ENCODE results near the gene MTOR.
"Not testable (repeated sequence)": the region's sequence is repeated elsewhere in the genome, so short reads cannot be mapped to it uniquely, and the experiment has no call there.

Gene MTOR

DNA sequence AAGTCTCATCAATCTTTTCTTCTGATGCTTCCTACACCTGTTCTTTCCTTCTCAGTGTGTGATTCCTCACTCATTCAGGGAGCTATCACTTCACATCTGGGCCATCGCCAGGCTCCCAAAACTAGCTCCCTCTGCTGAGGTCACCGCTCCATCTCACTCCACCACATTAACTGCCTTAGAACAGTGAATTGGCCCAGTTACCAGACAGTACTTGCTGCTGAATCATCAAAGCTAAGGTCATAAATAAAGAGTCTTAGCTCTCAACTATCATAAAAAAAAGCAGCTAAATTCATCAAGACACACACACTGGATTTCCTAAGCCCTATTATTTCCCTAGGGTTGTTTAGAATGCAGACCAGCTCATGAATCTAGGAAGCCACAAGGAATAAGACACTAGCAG is 183.7 kb downstream of the MTOR start:
- H2AFZ ChIP-seq: no peak overlapping the region
- no peak overlapping the region for H3K27ac ChIP-seq
- no peaks in the 10 kb centered on the region for H3K79me2 ChIP-seq
- H3K27me3 ChIP-seq (ENCODE audit: control insufficient read depth, insufficient read depth, low read length): no peaks in the 10 kb centered on the region
- H3K4me2 ChIP-seq (ENCODE audit: low read length): no peak overlapping the region
- no peak for TF ChIP-seq CTCF (IDR thresholded peaks at IDR 0.05)
- no peaks in the 10 kb centered on the region for H3K36me3 ChIP-seq (ENCODE audit: control insufficient read depth, insufficient read depth, low read length)
- no peaks in the 10 kb centered on the region for H3K9me3 ChIP-seq (ENCODE audit: control insufficient read depth, low read length)
- H3K4me1 ChIP-seq: no peaks in the 10 kb centered on the region
- H3K4me3 ChIP-seq (ENCODE audit: low read depth, low read length): no peak overlapping the region
- H3K9ac ChIP-seq: no peak overlapping the region

DNA sequence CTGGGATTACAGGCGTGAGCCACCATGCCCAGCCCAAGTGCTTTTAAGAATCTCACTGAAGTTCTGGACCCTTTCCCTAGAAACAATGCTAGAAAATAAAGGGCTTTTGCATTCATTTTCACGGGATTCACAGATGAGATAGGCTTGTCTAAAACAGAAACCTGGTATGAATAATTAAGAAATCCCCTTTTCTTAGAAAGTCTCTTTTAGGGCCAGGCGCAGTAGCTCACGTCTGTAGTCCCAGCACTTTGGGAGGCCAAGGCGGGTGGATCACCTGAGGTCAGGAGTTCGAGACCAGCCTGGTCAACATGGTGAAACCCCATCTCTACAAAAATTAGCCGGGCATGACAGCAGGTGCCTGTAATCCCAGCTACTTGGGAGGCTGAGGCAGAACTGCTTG is 189.0 kb downstream of the MTOR start:
- not testable (repeated sequence) for H2AFZ ChIP-seq; H3K4me3 ChIP-seq (ENCODE audit: low read depth, low read length); H3K27me3 ChIP-seq (ENCODE audit: control insufficient read depth, insufficient read depth, low read length); H3K36me3 ChIP-seq (ENCODE audit: control insufficient read depth, insufficient read depth, low read length); H3K4me2 ChIP-seq (ENCODE audit: low read length); H3K27ac ChIP-seq; H3K9ac ChIP-seq; H3K4me1 ChIP-seq; H3K79me2 ChIP-seq; H3K9me3 ChIP-seq (ENCODE audit: control insufficient read depth, low read length)

GRCh38 chr1:11072216-11072917 is 190.0 kb downstream of the MTOR start:
- Histone ChIP-seq H3K4me3 (ENCODE audit: low read depth, low read length) (no peak overlapping the region), H3K79me2 (no peaks in the 10 kb centered on the region), H3K9me3 (ENCODE audit: control insufficient read depth, low read length) (no peaks in the 10 kb centered on the region), H3K9ac (no peak overlapping the region), H3K4me1 (no peaks in the 10 kb centered on the region), H3K27ac (no peak overlapping the region), H3K36me3 (ENCODE audit: control insufficient read depth, insufficient read depth, low read length) (no peaks in the 10 kb centered on the region), H3K4me2 (ENCODE audit: low read length) (no peak overlapping the region), H2AFZ (no peak overlapping the region), H3K27me3 (ENCODE audit: control insufficient read depth, insufficient read depth, low read length) (no peaks in the 10 kb centered on the region)
- no peak for TF ChIP-seq CTCF (IDR thresholded peaks at IDR 0.05)

DNA sequence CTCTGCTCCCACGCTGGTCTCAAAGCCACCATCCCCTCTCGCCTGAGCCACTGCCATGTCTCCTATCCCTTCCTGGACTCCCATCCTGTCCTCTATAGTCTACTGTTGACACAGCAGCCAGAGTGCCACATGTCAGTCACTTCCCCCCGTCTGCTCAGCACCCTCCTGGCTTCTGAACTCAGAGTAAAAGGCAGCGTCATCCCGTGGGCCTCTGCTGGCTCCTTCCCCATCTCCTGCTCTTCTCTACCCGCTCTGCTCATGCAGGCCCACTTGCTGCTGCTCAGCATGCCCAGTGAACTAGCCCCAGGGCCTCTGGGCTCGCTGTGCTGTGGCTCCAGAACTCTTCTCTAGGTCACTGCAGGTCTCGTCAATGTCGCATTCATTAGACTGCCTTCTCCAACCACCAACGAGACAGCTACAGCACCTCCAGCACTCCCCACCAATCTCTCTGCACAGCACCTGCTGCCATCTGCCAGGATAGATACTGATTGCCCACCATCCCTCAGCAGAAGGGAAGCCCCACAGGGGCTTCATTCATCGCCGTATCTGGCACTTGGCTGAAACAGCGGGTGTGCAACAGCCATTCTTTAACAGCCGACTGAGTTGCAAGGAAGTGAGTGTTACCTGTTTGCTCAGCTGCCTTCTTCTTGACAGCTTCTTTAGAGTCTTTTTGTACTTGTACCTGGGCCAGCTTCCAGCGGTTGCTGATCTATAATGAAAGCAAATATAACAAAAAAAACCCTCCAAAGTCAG is 190.7 kb downstream of the MTOR start:
- no peaks in the 10 kb centered on the region for H3K4me1 ChIP-seq
- H3K4me3 ChIP-seq (ENCODE audit: low read depth, low read length): no peak overlapping the region
- H3K27me3 ChIP-seq (ENCODE audit: control insufficient read depth, insufficient read depth, low read length): no peaks in the 10 kb centered on the region
- no peaks in the 10 kb centered on the region for H3K79me2 ChIP-seq
- TF ChIP-seq CTCF (IDR thresholded peaks at IDR 0.05): no peak
- no peak overlapping the region for H3K9ac ChIP-seq
- no peak overlapping the region for H3K4me2 ChIP-seq (ENCODE audit: low read length)
- H3K9me3 ChIP-seq (ENCODE audit: control insufficient read depth, low read length): no peaks in the 10 kb centered on the region
- no peak overlapping the region for H2AFZ ChIP-seq
- no peak overlapping the region for H3K27ac ChIP-seq
- H3K36me3 ChIP-seq (ENCODE audit: control insufficient read depth, insufficient read depth, low read length): no peaks in the 10 kb centered on the region

- H3K27ac ChIP-seq: no peak overlapping the region
These were observed 191.5 kb downstream of the MTOR start for GRCh38 chr1:11070876-11071275.

More at GRCh38 chr1:11070876-11071275, 191.5 kb downstream of the MTOR start:
- Histone ChIP-seq H3K4me2 (ENCODE audit: low read length) (no peak overlapping the region), H3K79me2 (no peaks in the 10 kb centered on the region), H3K9me3 (ENCODE audit: control insufficient read depth, low read length) (no peaks in the 10 kb centered on the region), H3K36me3 (ENCODE audit: control insufficient read depth, insufficient read depth, low read length) (no peaks in the 10 kb centered on the region), H3K4me3 (ENCODE audit: low read depth, low read length) (no peak overlapping the region), H3K9ac (no peak overlapping the region), H2AFZ (no peak overlapping the region), H3K27me3 (ENCODE audit: control insufficient read depth, insufficient read depth, low read length) (no peaks in the 10 kb centered on the region), H3K4me1 (no peaks in the 10 kb centered on the region)
- TF ChIP-seq CTCF (IDR thresholded peaks at IDR 0.05): no peak

Measured in parathyroid adenoma (tissue), 2 donors.